A549 (cell line): ENCODE data around the gene APP.

Source experiments
- CEBPB ChIP-seq, 2 experiments: fragments of >200 bp in 1 of 2; sonication (Bioruptor Twin) in 1 of 2; formaldehyde crosslinking in 1 of 2; IDR thresholded peaks; 2 replicates each; pipeline ENCODE4 v1.6.1; 2012 to 2016
- CTCF ChIP-seq: fragments of >200 bp; sonication (Bioruptor Twin); formaldehyde crosslinking; IDR thresholded peaks from 3 replicates; pipeline ENCODE4 v1.5.1; 2016
- JUN ChIP-seq, 2 experiments: fragments of >200 bp; sonication (Bioruptor Twin); formaldehyde crosslinking; IDR thresholded peaks; 2 replicates in 1 of 2; 3 replicates in 1 of 2; pipeline ENCODE4 v1.6.1; 2016 to 2017
- NFE2L2 ChIP-seq: fragments of 150-350 bp; conservative IDR thresholded peaks from 2 replicates; pipeline ENCODE4 v1.6.1; 2014; ENCODE audit warnings: low read length
- POLR2A ChIP-seq: IDR thresholded peaks from 2 replicates; pipeline ENCODE4 v1.6.1; 2012; ENCODE audit warnings: mild to moderate bottlenecking, low read length
- RCOR1 ChIP-seq: fragments of 150-350 bp; IDR thresholded peaks from 2 replicates; pipeline ENCODE4 v1.6.1; 2014; ENCODE audit warnings: antibody characterized with exemption, low read length, low read depth

- TF ChIP-seq CTCF (no peak), JUN (IDR thresholded peaks at IDR 0.05) (no peak), POLR2A (no peak), NFE2L2 (no peak), CEBPB (IDR thresholded peaks at IDR 0.05) (no peak), RCOR1 (no peak)
Measured at GRCh38 chr21:26043891-26044290, 126.7 kb downstream of the APP start.
